ENCODE data around the gene NSUN2.

Gene NSUN2

GRCh38 chr5:6567835-6568234 lies 65.0 kb downstream of the NSUN2 start:
- DNase-seq = no peak

GRCh38 chr5:6567068-6567467 lies 65.8 kb downstream of the NSUN2 start:
- Mint-ChIP-seq H3K27me3 (ENCODE audit: low read depth, poor library complexity) (peaks cover 24% of the 10 kb centered on the region), H3K4me1 (no peaks in the 10 kb centered on the region)
- TF ChIP-seq CTCF (IDR thresholded peaks at IDR 0.05) = no peak

More at GRCh38 chr5:6567835-6568234, 65.0 kb downstream of the NSUN2 start:
- Mint-ChIP-seq H3K4me3 (no peak overlapping the region), H3K36me3 (ENCODE audit: low read depth) (no peaks in the 10 kb centered on the region), H3K27ac (no peak overlapping the region), H3K9me3 (no peaks in the 10 kb centered on the region), H3K4me1 (no peaks in the 10 kb centered on the region), H3K27me3 (ENCODE audit: low read depth, poor library complexity) (peaks cover 16% of the 10 kb centered on the region)
- TF ChIP-seq CTCF (IDR thresholded peaks at IDR 0.05) = no peak

GRCh38 chr5:6565492-6565891 lies 67.4 kb downstream of the NSUN2 start:
- no peaks in the 10 kb centered on the region for H3K36me3 Mint-ChIP-seq (ENCODE audit: low read depth)
- H3K4me3 Mint-ChIP-seq = no peak overlapping the region
- no peak overlapping the region for H3K27ac Mint-ChIP-seq
- no peaks in the 10 kb centered on the region for H3K4me1 Mint-ChIP-seq
- no peak for DNase-seq
- peaks cover 27% of the 10 kb centered on the region for H3K27me3 Mint-ChIP-seq (ENCODE audit: low read depth, poor library complexity)
- no peak for TF ChIP-seq CTCF (IDR thresholded peaks at IDR 0.05)
- peaks cover 4% of the 10 kb centered on the region for H3K9me3 Mint-ChIP-seq

More at GRCh38 chr5:6567068-6567467, 65.8 kb downstream of the NSUN2 start:
- no peaks in the 10 kb centered on the region for H3K9me3 Mint-ChIP-seq
- H3K4me3 Mint-ChIP-seq = no peak overlapping the region
- H3K27ac Mint-ChIP-seq = no peak overlapping the region
- DNase-seq = no peak
- H3K36me3 Mint-ChIP-seq (ENCODE audit: low read depth) = no peaks in the 10 kb centered on the region

GRCh38 chr5:6557807-6558575 lies 74.9 kb downstream of the NSUN2 start:
- no peak for TF ChIP-seq CTCF (IDR thresholded peaks at IDR 0.05)
- Mint-ChIP-seq H3K27ac (no peak overlapping the region), H3K27me3 (ENCODE audit: low read depth, poor library complexity) (peaks cover 36% of the 10 kb centered on the region), H3K9me3 (peaks cover 34% of the 10 kb centered on the region), H3K36me3 (ENCODE audit: low read depth) (no peaks in the 10 kb centered on the region), H3K4me1 (no peaks in the 10 kb centered on the region), H3K4me3 (no peak overlapping the region)
- no peak for DNase-seq

- TF ChIP-seq CTCF (IDR thresholded peaks at IDR 0.05) = no peak
- Mint-ChIP-seq H3K4me1 (no peaks in the 10 kb centered on the region), H3K36me3 (ENCODE audit: low read depth) (no peaks in the 10 kb centered on the region), H3K27ac (no peak overlapping the region), H3K27me3 (ENCODE audit: low read depth, poor library complexity) (peaks cover 24% of the 10 kb centered on the region), H3K4me3 (no peak overlapping the region), H3K9me3 (peaks cover 34% of the 10 kb centered on the region)
- DNase-seq = no peak
These were observed 76.1 kb downstream of the NSUN2 start for GRCh38 chr5:6556802-6557102.

Measured in nephron progenitor cell (in vitro differentiated cells).